ENCODE data around the gene CD34.

GRCh38 chr1:207956986-207957385 lies 46.1 kb upstream of the CD34 start:
- TF ChIP-seq POLR2A (IDR thresholded peaks at IDR 0.05; ENCODE audit: low read length), result no peak
- TF ChIP-seq GATA1 (IDR thresholded peaks at IDR 0.05; ENCODE audit: low read depth, low read length), result no peak
